HG03045 (cell line): ENCODE results near the gene TECR.
"Not testable (repeated sequence)": the region's sequence is repeated elsewhere in the genome, so short reads cannot be mapped to it uniquely, and the experiment has no call there.

ENCODE experiments used
- ATAC-seq: cut with Tn5 transposase; IDR thresholded peaks from one replicate; pipeline ENCODE4 v1.9.1; 2021; ENCODE audit warnings: mild to moderate bottlenecking, moderate library complexity; ENCODE audit not compliant: unreplicated experiment

Gene TECR

DNA sequence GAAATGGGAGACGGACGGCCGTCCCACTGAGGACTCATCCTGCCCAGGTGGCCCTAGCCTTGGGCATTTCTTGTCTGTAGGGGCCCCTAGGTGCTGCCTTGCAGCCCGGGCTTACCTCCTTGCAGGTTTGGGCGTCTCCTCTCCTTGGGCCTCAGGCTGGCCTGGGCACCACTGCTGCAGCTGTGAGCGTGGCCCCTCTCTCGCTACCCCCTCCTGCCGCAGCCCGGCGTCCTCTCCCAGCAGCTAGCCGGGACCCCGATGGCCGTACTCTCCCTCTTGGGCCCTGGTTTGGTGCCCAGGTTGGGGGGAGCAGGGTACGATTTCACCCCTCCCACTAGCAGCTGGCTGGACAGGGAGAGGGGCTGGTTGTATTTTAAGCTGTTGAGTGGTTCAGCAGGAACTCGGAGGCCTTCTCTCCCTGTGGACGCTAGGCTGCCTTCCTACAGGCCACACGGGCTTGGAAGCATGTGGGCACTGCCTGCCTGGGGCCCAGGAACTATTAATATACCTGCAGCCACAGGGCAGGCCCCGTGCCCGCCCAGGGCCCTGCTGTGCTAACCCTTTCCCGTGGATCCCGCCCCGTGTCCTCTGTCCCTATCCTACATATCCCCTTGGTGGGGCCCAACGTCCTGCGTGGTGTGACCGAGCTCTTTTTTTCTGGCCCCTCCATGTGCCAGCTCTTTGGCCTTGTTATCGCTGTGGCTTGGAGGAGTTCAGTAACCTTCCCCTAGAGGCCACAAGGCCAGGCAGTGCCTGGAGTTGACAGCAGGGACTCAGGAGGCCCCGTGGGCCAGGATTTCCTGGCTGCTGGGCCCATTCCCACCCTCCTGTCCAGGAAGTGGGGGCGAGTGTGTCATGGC is 30.8 kb downstream of the TECR start:
- ATAC-seq, result no peak

GRCh38 chr19:14560776-14561108 is 31.3 kb downstream of the TECR start:
- ATAC-seq, result no peak

DNA sequence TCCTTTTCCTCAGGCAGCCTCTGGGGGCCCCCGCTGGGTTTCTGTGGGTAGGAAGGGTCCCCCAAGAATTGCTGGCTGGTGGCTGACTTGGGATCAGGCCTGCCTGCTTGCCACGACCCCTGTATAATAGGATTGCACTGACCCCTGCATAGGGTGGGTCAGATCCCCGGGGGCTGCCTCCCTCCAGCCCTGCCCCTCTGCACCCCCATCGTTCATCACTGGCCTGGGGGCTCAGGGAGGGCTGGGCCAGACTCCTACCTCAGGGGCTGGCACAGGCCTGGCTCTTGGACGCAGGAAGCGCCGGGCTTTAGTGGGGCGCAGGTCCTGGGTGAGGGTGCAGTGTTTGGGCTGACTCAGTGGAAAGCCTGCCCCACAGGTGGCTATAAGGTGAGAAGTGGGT is 31.9 kb downstream of the TECR start:
- no peak for ATAC-seq

GRCh38 chr19:14561847-14562351 is 32.5 kb downstream of the TECR start:
- no peak for ATAC-seq

DNA sequence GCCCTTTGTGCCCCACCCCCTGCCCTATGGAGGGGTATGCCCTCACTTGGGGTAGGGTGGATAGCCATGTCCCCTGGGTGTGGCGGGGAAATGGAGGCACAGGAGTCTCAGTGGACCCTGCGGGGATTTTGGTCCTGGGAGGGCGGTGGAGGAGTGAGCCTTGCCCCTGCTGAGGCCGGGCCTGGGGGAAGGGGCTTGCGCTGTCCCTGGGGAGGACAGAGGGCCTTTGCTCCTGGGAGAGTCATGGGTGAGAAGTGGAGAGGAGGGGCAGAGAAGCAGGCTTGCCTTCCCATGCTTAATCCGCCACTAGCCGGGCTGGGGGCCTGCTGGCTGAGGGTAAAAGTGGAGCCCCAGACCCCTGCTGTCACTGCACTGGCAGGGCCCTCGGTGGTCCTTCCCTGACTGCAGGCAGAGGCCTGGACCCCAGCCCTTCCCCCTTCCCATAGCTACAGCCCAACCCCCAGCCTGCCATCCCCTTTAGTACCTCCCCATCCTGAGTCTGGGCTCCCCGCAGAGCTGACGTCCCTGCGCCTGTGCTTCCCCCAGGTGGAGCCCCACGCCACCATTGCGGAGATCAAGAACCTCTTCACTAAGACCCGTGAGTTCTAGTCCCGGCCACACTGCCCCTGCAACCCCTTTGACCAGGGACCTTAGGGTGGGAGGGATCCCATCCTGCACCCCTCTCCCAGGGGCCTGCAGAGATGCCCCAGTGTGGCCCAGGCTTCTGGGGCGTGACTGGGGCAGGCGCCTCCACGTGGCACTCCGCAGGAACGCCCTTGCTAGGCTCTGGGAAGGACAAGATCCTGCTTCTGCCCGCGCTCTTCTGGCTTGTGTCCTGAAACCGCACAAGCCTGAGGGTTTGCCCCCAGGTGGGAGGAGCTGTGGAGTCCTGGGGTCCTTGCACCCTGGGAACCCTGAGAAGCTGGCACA is 33.5 kb downstream of the TECR start:
- ATAC-seq, result no peak

- no peak for ATAC-seq
Observed at GRCh38 chr19:14563590-14563926, 34.2 kb downstream of the TECR start.

- ATAC-seq, result no peak
Observed at GRCh38 chr19:14563989-14564651, 34.7 kb downstream of the TECR start.

DNA sequence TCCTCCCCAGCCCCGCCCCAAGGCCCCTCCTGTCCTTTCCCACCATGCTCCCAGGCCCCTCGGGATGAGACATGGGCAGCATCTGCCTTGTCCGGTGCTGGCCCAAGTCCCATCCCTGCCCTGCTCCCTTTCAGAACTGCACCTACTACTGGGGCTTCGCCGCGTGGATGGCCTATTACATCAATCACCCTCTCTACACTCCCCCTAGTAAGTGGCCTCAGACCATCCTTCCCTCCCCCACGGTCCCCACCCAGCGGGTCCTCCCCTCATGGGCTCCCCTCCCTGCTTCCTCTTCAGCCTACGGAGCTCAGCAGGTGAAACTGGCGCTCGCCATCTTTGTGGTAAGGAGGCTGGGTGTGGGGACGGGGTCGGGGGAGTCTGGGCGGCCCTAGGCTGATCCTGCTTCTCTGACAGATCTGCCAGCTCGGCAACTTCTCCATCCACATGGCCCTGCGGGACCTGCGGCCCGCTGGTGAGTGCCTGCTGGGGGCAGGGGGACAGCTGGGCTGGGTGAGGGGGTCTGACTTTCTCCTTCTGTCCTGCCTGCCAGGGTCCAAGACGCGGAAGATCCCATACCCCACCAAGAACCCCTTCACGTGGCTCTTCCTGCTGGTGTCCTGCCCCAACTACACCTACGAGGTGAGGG is 35.4 kb downstream of the TECR start:
- not testable (repeated sequence) for ATAC-seq

- no peak for ATAC-seq
Observed at GRCh38 chr19:14565298-14565679, 35.9 kb downstream of the TECR start.

GRCh38 chr19:14565765-14566711 is 36.6 kb downstream of the TECR start:
- no peak for ATAC-seq

DNA sequence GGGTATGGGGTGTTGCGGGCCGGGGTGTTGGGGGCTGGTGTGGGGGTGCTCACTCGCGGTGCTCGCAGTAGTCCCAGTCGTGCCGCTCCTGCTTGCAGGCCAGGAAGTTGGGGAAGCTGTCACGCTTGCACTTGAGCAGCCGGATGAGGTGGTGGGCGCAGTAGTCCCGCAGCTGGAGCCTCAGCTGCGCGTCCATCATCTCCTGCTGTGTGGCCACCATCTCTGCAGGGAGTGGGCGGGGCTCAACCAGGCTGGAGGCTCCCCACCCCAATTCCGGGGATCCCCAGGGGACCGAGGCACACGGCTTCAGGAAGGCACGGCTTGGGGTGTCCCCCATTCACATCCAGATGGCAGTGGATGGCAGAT is 37.3 kb downstream of the TECR start:
- no peak for ATAC-seq

- ATAC-seq, result no peak
Observed at GRCh38 chr19:14567079-14567478, 37.7 kb downstream of the TECR start.

- ATAC-seq, result no peak
Observed at GRCh38 chr19:14570864-14571527, 41.6 kb downstream of the TECR start.

DNA sequence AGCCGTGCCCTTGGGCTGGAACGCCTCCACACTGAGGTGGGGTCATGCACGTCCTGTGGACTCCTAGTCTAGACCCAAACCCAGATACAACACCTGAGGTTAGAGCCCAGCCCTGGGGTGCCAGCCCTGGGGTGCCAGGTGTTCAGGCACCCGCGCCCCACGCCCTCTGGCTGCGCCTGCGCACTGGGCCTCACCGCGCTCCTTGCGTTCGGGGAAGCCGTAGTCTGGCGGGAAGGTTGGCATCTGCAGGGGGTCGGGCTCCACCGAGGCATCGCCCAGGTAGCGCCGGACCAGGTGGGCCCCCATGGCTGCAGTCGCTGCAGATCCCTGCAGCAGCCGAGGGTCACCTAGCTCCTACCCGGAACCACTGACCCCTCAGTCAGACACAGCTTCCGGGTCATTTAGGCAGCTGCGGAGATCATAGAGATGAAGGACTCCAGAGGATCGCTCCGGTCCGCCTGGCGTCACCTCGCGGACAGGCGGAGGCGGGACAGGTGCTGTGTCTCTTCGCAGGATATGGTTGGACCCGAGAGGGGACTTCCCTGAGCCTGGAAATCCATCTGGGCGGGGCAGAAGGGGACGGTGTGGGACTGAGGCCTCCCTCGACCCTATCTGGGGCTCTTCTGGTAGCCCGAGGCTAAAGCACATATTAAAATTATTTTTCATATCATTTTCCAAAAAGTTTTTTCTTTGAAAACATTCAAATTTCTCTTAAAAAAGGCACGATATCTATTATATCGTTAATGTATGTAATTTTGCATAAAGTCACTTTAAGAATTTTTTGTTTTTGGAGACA is 42.5 kb downstream of the TECR start, which contains the start of gene NDUFB7:
TSS of gene NDUFB7 (minus strand) at position 372 of the 796 bp plus-strand sequence. CDS start at position 306, 66 bp downstream.
- ATAC-seq, result peak; percentile 80

- no peak for ATAC-seq
Observed at GRCh38 chr19:14575428-14575980, 46.1 kb downstream of the TECR start.

DNA sequence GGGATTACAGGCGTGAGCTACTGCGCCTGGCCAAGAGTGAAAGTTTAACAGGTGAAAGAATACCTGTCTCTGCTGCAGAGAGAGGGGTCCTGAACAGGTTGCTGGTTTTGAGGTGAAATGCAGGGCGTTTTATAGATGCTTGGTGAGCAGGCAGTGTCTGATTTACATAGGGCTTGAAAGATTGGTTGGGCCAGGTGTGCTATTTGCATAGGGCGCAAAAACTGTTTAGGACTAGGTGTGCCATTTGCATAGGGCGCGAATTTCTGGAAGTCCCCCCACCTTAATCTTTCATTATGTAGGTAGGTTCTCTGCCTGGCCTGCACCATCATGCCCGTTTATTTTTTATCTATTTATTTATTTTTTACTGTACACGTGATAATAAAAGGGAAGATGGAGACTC is 47.0 kb downstream of the TECR start:
- no peak for ATAC-seq

- no peak for ATAC-seq
Observed at GRCh38 chr19:14577264-14577663, 47.9 kb downstream of the TECR start.

- ATAC-seq, result no peak
Observed at GRCh38 chr19:14577885-14578427, 48.6 kb downstream of the TECR start.
